C4-2B (cell line): ENCODE measurements around the gene GBX2.
A peak's percentile ranks its signal among the peaks of the same experiment; 100 is the strongest.

Source experiments
- H3K27ac ChIP-seq: fragments of 450-650 bp; 2 replicates; pipeline ENCODE4 v1.5.1; 2017
- ZFX ChIP-seq: fragments of 450-650 bp; IDR thresholded peaks from 2 replicates; pipeline ENCODE4 v1.6.1; 2017
- TF ChIP-seq, protein P1 (sequence below): fragments of 450-650 bp; conservative IDR thresholded peaks from 2 replicates; pipeline ENCODE4 v1.5.1; 2017; ENCODE audit warnings: mild to moderate bottlenecking

Gene GBX2

GRCh38 chr2:236180831-236181453 is 12.8 kb upstream of the GBX2 start:
- TF ChIP-seq ZFX: no peak
- TF ChIP-seq, protein P1, sequence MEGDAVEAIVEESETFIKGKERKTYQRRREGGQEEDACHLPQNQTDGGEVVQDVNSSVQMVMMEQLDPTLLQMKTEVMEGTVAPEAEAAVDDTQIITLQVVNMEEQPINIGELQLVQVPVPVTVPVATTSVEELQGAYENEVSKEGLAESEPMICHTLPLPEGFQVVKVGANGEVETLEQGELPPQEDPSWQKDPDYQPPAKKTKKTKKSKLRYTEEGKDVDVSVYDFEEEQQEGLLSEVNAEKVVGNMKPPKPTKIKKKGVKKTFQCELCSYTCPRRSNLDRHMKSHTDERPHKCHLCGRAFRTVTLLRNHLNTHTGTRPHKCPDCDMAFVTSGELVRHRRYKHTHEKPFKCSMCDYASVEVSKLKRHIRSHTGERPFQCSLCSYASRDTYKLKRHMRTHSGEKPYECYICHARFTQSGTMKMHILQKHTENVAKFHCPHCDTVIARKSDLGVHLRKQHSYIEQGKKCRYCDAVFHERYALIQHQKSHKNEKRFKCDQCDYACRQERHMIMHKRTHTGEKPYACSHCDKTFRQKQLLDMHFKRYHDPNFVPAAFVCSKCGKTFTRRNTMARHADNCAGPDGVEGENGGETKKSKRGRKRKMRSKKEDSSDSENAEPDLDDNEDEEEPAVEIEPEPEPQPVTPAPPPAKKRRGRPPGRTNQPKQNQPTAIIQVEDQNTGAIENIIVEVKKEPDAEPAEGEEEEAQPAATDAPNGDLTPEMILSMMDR: peak; percentile 87

GRCh38 chr2:236180076-236180816 is 12.1 kb upstream of the GBX2 start:
- H3K27ac ChIP-seq: no peak overlapping the region
- no peak for TF ChIP-seq ZFX
- TF ChIP-seq, protein P1: no peak

More at GRCh38 chr2:236180831-236181453, 12.8 kb upstream of the GBX2 start:
- H3K27ac ChIP-seq: no peak overlapping the region

- no peak overlapping the region for H3K27ac ChIP-seq
- TF ChIP-seq, protein P1: no peak
- TF ChIP-seq ZFX: no peak
These were observed 11.3 kb upstream of the GBX2 start for GRCh38 chr2:236179236-236180075.

GRCh38 chr2:236178890-236179235 is 10.7 kb upstream of the GBX2 start:
- TF ChIP-seq ZFX: no peak
- TF ChIP-seq, protein P1: no peak
- no peak overlapping the region for H3K27ac ChIP-seq

DNA sequence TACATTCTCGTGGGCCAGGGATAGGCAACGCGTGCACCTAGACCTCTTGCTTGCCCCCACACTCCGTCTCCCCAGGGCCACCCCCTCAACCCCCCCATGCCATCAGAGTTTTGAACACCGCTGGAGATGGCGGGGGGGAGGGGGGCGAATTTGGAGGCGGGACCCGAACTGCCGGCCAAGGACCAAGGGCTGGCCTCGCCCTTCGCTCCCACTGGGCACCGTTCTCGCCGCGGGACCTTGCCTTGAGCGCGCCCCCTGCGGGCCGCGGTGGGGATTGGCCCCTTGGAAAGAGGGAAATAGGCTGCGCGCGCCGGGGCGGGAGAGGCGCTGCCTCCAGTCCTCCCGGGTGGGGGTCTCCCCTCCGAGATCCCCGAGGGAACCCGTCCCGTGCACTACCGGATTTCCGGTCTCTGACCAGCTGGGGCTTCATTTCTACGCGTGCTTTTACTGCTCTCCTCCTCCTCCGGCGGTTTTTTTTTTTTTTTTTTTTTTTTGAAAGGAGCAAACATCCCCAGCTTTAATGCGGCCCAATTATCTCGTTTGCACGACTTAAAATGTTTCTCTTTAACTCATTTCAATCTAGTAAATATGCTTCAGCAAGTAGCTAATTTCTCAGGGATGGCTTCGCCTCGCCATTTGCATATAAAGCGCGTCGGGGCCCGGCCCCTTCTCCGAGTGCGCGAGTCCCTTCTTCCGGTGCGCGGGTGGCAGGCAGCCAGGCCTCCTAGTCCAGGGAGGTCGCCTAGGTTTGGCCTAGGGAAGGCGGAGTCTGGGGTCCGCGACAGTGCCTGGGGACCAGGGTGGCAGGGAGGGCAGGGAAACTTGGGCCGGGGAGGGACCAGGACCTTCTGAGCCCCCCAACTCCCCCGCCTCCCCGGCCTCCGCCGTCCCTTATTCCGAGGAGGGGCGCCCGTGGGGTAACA is 10.0 kb upstream of the GBX2 start:
- H3K27ac ChIP-seq: 0 out of 2 replicates have a peak overlapping the region, but pooled peaks have one; percentile 3
- no peak for TF ChIP-seq ZFX
- TF ChIP-seq, protein P1: peak; percentile 91

- TF ChIP-seq ZFX: no peak
- TF ChIP-seq, protein P1: no peak
- no peak overlapping the region for H3K27ac ChIP-seq
These were observed 9.4 kb upstream of the GBX2 start for GRCh38 chr2:236177604-236177966.
